ENCODE measurements around the gene MMD. TPM values are rescaled to one million over a fixed set of nuclear protein-coding genes. Genes with fewer than 3 reads are reported as not detected.

Gene MMD
- total RNA-seq, 1 experiment from 2014 or later, result 73.6 TPM

DNA sequence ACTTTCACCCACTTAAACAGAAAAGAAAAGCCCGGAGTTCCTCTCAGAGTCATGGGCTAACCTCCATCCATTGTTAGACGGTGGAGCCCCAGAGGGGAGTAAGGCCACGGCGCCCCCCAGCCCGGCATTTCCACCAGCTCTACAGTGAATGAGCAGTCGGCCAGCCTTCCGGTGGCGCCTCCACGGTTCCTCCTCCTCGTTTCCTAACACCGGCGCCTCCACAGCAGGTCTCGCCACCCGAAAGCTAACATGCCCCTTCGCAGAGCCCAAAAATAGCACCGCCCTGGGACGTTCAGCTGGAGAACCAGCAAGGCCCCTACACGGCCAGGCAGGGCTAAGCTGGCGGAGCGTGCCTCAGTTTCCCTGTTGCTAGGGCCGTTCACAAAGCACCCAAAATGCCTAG is 858 bp downstream of the MMD start:
- Histone ChIP-seq H4K20me1 (ENCODE audit: insufficient read depth, low read depth, low read length) (no peaks in the 10 kb centered on the region), H3K9me2 (replicated peaks; ENCODE audit: insufficient read depth, low read length) (no peaks in the 10 kb centered on the region), H3K4me1 (ENCODE audit: low read length) (peaks cover 82% of the 10 kb centered on the region), H3K36me3 (ENCODE audit: insufficient read depth, low read length) (peaks cover 18% of the 10 kb centered on the region), H3K9me3 (ENCODE audit: low read length) (no peaks in the 10 kb centered on the region), H2AFZ (ENCODE audit: low read length) (no peak overlapping the region), H3K79me2 (ENCODE audit: low read length) (peaks cover 59% of the 10 kb centered on the region), H3K4me2 (ENCODE audit: low read depth, low read length, poor library complexity, severe bottlenecking) (peak overlapping the region; percentile 96), H3K4me3 (ENCODE audit: low read length) (peak overlapping the region; percentile 95), H3K27me3 (ENCODE audit: low read length) (no peaks in the 10 kb centered on the region), H3K9ac (ENCODE audit: low read length) (peak overlapping the region; percentile 98), H3K27ac (ENCODE audit: low read length) (peak overlapping the region; percentile 95)
- peak; percentile 74 for DNase-seq

DNA sequence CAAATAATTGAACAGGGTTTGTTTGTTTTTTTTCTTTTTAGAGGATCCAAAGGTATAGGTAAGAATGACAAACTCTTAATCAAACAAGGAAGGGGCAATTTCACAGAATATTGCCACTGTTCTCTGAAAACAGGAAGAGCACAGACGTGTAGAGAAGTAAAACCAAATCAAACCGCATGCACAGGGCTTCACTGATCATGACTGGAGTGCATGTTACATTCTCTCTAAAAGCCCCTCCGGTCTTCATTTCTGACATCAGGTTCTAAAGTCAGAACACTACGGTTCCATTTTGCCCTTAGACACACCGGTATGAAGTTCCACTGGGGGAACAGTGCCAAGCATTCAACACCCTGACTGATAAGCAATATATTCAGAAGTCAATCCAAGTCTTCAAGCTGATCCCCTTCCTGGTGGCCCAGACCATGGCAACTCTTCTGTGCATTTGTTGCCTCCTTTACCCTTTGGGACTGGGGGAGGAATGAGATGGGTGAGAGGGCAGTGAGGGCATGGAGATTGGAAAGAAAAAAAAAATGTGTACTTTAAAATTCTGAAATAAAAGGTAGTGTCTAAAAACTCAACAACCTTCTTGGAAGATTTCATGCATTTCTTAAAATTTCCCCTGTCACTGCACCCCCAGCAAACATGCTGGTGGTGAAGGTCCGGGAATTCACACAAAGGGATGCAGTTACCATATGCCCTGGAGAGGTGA is 1.4 kb downstream of the MMD start:
- peak overlapping the region; percentile 95 for H3K4me3 ChIP-seq (ENCODE audit: low read length)
- peaks cover 82% of the 10 kb centered on the region for H3K4me1 ChIP-seq (ENCODE audit: low read length)
- H2AFZ ChIP-seq (ENCODE audit: low read length), result no peak overlapping the region
- peak overlapping the region; percentile 96 for H3K4me2 ChIP-seq (ENCODE audit: low read depth, low read length, poor library complexity, severe bottlenecking)
- peak; percentile 86 for DNase-seq
- H3K27ac ChIP-seq (ENCODE audit: low read length), result peak overlapping the region; percentile 95
- H3K9me2 ChIP-seq (replicated peaks; ENCODE audit: insufficient read depth, low read length), result no peaks in the 10 kb centered on the region
- H3K36me3 ChIP-seq (ENCODE audit: insufficient read depth, low read length), result peaks cover 23% of the 10 kb centered on the region
- peak overlapping the region; percentile 98 for H3K9ac ChIP-seq (ENCODE audit: low read length)
- H3K79me2 ChIP-seq (ENCODE audit: low read length), result peaks cover 65% of the 10 kb centered on the region
- H3K9me3 ChIP-seq (ENCODE audit: low read length), result no peaks in the 10 kb centered on the region
- peaks cover 3% of the 10 kb centered on the region; the same call in 1 of the 2 replicates for H4K20me1 ChIP-seq (ENCODE audit: insufficient read depth, low read depth, low read length)
- H3K27me3 ChIP-seq (ENCODE audit: low read length), result no peaks in the 10 kb centered on the region

DNA sequence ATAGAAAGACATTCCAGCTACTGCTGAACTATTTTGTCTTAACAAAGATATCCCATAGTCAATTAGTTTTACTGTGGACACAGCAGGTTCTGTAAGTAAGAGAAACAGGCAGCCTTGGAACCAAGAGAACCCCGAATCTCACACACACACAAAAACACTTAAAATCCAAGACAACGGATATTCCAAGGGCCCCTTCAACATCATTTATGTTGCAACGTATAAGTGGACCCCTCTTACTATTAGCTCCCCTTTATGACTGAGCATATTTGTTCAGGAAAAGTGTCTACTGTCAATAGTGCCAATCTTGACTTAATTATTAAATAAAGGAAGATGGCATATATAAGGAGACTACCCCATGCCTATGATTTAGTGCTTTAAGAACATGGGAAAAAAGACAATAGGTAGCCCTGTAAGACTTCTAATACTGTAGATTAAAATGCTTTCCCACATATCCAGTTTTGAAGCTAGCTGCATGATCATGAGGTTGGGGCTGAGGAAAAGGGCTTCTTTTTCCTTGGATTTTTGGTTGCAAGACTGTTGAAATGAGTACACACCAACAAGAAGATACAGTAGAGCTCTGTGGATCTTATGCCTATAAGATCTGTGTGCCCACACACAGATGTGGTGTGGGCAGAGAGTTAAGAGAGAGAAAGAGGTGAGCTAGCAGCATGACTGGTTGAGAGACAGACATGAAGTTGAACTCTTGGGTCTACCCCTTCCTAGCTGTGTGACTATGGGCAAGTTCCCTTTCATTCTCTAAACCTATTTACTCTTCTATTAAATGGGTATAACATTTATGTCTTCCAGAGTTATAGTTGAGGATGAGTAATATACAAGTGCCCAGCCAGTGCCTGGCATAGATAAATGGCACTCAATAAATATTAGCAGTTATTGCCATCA is 3.0 kb downstream of the MMD start:
- no peak overlapping the region for H3K9ac ChIP-seq (ENCODE audit: low read length)
- no peaks in the 10 kb centered on the region for H3K9me3 ChIP-seq (ENCODE audit: low read length)
- H4K20me1 ChIP-seq (ENCODE audit: insufficient read depth, low read depth, low read length), result peaks cover 14% of the 10 kb centered on the region; the same call in 1 of the 2 replicates
- H3K4me1 ChIP-seq (ENCODE audit: low read length), result peaks cover 71% of the 10 kb centered on the region
- H3K9me2 ChIP-seq (replicated peaks; ENCODE audit: insufficient read depth, low read length), result no peaks in the 10 kb centered on the region
- no peak for DNase-seq
- peaks cover 80% of the 10 kb centered on the region for H3K79me2 ChIP-seq (ENCODE audit: low read length)
- peak overlapping the region; percentile 95 for H3K27ac ChIP-seq (ENCODE audit: low read length)
- H3K36me3 ChIP-seq (ENCODE audit: insufficient read depth, low read length), result peaks cover 39% of the 10 kb centered on the region
- no peak overlapping the region; the same call in 1 of the 2 replicates for H3K4me3 ChIP-seq (ENCODE audit: low read length)
- no peak overlapping the region for H2AFZ ChIP-seq (ENCODE audit: low read length)
- H3K27me3 ChIP-seq (ENCODE audit: low read length), result no peaks in the 10 kb centered on the region
- H3K4me2 ChIP-seq (ENCODE audit: low read depth, low read length, poor library complexity, severe bottlenecking), result peak overlapping the region; percentile 96

DNA sequence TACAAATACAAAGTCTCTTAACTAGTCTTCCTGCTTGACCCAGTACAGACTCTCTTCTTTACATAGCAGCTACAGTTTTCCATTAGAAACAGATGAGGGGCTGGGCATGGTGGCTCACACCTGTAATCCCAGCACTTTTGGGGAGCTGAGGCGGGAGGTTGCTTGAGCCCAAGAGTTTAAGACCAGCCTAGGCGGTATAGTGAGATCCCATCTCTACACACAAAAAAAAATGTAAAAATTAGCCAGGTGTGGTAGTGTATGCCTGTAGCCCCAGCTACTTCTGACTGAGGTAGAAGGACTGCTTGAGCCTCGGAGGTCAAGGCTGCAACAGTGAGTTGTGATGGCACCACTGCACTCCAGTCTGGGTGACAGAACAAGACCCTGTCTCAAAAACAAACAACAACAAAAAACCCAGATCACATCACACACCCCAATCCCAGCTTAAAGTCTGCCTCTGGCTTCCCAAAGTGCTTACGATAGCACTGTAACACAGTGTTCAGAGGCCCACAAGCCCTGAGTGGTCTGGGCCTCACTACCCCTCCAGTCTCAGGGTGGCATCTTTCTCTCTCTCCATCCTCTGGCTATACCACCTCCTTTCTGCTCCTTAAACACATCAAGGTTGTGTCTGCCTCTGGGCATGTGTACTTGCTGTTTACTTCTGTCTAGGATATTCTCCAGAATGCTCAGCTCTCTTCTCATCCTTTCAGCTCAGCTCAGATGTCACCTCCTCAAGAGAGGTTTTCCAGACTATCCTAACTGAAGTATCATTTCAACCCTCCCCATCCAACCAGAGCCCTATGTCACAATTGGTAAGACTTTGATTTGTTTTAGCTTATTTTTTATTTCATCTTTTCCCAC is 4.0 kb downstream of the MMD start:
- H3K4me1 ChIP-seq (ENCODE audit: low read length), result peaks cover 62% of the 10 kb centered on the region
- H3K79me2 ChIP-seq (ENCODE audit: low read length), result peaks cover 86% of the 10 kb centered on the region
- H2AFZ ChIP-seq (ENCODE audit: low read length), result no peak overlapping the region
- no peaks in the 10 kb centered on the region for H3K9me2 ChIP-seq (replicated peaks; ENCODE audit: insufficient read depth, low read length)
- no peak for DNase-seq
- peaks cover 48% of the 10 kb centered on the region for H3K36me3 ChIP-seq (ENCODE audit: insufficient read depth, low read length)
- peaks cover 14% of the 10 kb centered on the region; the same call in 1 of the 2 replicates for H4K20me1 ChIP-seq (ENCODE audit: insufficient read depth, low read depth, low read length)
- H3K27ac ChIP-seq (ENCODE audit: low read length), result peak overlapping the region; percentile 95
- H3K27me3 ChIP-seq (ENCODE audit: low read length), result no peaks in the 10 kb centered on the region
- no peak overlapping the region for H3K4me3 ChIP-seq (ENCODE audit: low read length)
- no peak overlapping the region for H3K9ac ChIP-seq (ENCODE audit: low read length)
- H3K4me2 ChIP-seq (ENCODE audit: low read depth, low read length, poor library complexity, severe bottlenecking), result peak overlapping the region; percentile 96
- no peaks in the 10 kb centered on the region for H3K9me3 ChIP-seq (ENCODE audit: low read length)

DNA sequence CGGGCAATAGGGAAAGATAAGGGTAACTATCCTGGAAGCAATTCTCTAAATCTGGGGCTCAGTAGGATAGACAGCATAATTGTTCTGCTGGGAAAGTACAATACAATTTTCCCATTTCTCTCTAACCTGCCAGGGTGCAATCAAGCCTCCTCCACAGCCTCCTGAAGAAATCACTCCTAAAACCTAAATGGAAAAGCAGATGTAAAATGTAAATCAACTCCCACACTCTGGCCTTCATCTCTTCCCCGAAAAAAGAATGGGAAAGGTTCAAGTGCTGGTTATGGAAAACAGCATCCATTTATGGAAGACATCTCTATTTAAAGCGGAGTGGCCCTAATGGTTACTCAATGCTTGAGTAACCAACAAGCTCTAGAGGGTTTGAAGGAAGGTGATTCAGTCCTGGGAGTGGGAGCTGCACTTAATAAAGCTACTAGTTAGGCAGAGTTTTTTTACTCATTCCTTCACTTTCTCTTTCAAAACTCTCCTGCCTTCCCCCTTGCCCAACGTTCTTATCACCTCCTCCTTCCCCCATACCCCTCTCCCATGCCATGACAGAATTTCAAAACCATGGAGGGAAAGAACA is 5.1 kb downstream of the MMD start:
- Histone ChIP-seq H3K27ac (ENCODE audit: low read length) (0 out of 2 replicates have a peak overlapping the region, but pooled peaks have one; percentile 1), H3K4me3 (ENCODE audit: low read length) (no peak overlapping the region), H3K9ac (ENCODE audit: low read length) (no peak overlapping the region), H2AFZ (ENCODE audit: low read length) (no peak overlapping the region), H3K79me2 (ENCODE audit: low read length) (peaks cover 90% of the 10 kb centered on the region), H3K4me2 (ENCODE audit: low read depth, low read length, poor library complexity, severe bottlenecking) (no peak overlapping the region), H3K9me3 (ENCODE audit: low read length) (no peaks in the 10 kb centered on the region), H3K27me3 (ENCODE audit: low read length) (no peaks in the 10 kb centered on the region), H3K36me3 (ENCODE audit: insufficient read depth, low read length) (peaks cover 58% of the 10 kb centered on the region), H3K4me1 (ENCODE audit: low read length) (peaks cover 56% of the 10 kb centered on the region), H4K20me1 (ENCODE audit: insufficient read depth, low read depth, low read length) (peaks cover 14% of the 10 kb centered on the region; the same call in 1 of the 2 replicates), H3K9me2 (replicated peaks; ENCODE audit: insufficient read depth, low read length) (no peaks in the 10 kb centered on the region)
- no peak for DNase-seq

DNA sequence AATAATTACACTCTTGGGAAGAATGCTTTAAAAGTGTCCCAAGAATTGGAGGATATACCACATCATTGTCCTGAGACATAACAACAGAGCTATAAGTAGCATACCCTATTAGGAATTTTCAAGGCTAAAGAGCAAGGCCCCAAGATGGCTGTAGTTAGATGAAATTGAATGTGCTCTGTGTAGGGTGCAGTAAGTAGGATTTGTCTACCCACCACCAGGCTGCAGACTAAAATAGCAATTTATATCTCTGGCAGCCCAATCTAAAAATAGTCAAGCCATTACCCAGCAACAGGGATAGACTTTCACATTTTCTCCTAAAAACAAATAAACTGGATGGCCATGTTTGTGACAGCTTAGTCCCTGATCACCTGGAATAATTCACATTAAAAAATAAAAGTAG is 5.6 kb downstream of the MMD start:
- peaks cover 14% of the 10 kb centered on the region; the same call in 1 of the 2 replicates for H4K20me1 ChIP-seq (ENCODE audit: insufficient read depth, low read depth, low read length)
- H3K9me3 ChIP-seq (ENCODE audit: low read length), result no peaks in the 10 kb centered on the region
- no peak overlapping the region for H3K9ac ChIP-seq (ENCODE audit: low read length)
- H3K4me2 ChIP-seq (ENCODE audit: low read depth, low read length, poor library complexity, severe bottlenecking), result no peak overlapping the region
- H3K27me3 ChIP-seq (ENCODE audit: low read length), result no peaks in the 10 kb centered on the region
- peaks cover 64% of the 10 kb centered on the region for H3K36me3 ChIP-seq (ENCODE audit: insufficient read depth, low read length)
- no peak for DNase-seq
- peak overlapping the region; percentile 1; the same call in 1 of the 2 replicates for H3K27ac ChIP-seq (ENCODE audit: low read length)
- no peak overlapping the region for H2AFZ ChIP-seq (ENCODE audit: low read length)
- no peaks in the 10 kb centered on the region for H3K9me2 ChIP-seq (replicated peaks; ENCODE audit: insufficient read depth, low read length)
- H3K4me3 ChIP-seq (ENCODE audit: low read length), result no peak overlapping the region
- peaks cover 87% of the 10 kb centered on the region for H3K79me2 ChIP-seq (ENCODE audit: low read length)
- H3K4me1 ChIP-seq (ENCODE audit: low read length), result peaks cover 56% of the 10 kb centered on the region

DNA sequence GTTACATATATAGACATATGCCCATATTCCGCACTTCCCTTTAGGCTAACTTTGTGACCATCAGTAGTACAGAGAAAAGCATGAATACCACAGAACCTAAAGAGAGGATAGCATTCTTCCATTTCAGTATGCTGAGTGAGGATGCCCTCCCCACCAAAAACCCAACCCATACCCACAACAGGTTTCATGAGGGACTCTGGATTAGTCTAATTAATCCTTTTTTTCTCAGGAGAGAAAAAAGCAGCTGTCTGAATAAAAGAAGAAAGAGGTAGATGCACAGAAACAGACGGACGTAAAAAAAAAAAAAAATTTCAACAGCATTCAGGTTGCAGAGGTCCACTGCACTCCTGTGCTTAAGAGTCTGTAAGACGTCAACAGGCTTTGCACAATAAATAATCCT is 6.7 kb downstream of the MMD start:
- no peaks in the 10 kb centered on the region for H3K9me3 ChIP-seq (ENCODE audit: low read length)
- H3K4me2 ChIP-seq (ENCODE audit: low read depth, low read length, poor library complexity, severe bottlenecking), result no peak overlapping the region
- 0 out of 2 replicates have a peak overlapping the region, but pooled peaks have one; percentile 10 for H3K27ac ChIP-seq (ENCODE audit: low read length)
- H3K27me3 ChIP-seq (ENCODE audit: low read length), result no peaks in the 10 kb centered on the region
- DNase-seq, result no peak
- peaks cover 74% of the 10 kb centered on the region for H3K36me3 ChIP-seq (ENCODE audit: insufficient read depth, low read length)
- peaks cover 14% of the 10 kb centered on the region; the same call in 1 of the 2 replicates for H4K20me1 ChIP-seq (ENCODE audit: insufficient read depth, low read depth, low read length)
- H3K9me2 ChIP-seq (replicated peaks; ENCODE audit: insufficient read depth, low read length), result no peaks in the 10 kb centered on the region
- peaks cover 51% of the 10 kb centered on the region for H3K4me1 ChIP-seq (ENCODE audit: low read length)
- peaks cover 81% of the 10 kb centered on the region for H3K79me2 ChIP-seq (ENCODE audit: low read length)
- H2AFZ ChIP-seq (ENCODE audit: low read length), result no peak overlapping the region
- H3K4me3 ChIP-seq (ENCODE audit: low read length), result no peak overlapping the region
- H3K9ac ChIP-seq (ENCODE audit: low read length), result no peak overlapping the region

All from Karpas-422 (cell line).